GM06990 (cell line): Measurements from ENCODE around the gene INPP4A.

Experiments used
- DNase-seq: peaks from one replicate; pipeline ENCODE4 v3.0.0-alpha.2; 2011; ENCODE audit not compliant: insufficient read length; ENCODE audit errors: extremely low read depth
- H3K27me3 ChIP-seq: replicated peaks from 2 replicates; pipeline ENCODE4 v1.6.0; 2011; ENCODE audit warnings: low read length; ENCODE audit not compliant: control insufficient read depth, insufficient read depth
- H3K36me3 ChIP-seq: 2 replicates; pipeline ENCODE4 v1.5.1; 2011; ENCODE audit warnings: low read length; ENCODE audit not compliant: control insufficient read depth, insufficient read depth
- H3K4me3 ChIP-seq: replicated peaks from 2 replicates; pipeline ENCODE4 v1.5.1; 2011; ENCODE audit warnings: low read depth, mild to moderate bottlenecking, control low read depth, low read length
- CTCF ChIP-seq: IDR thresholded peaks from 2 replicates; pipeline ENCODE4 v1.5.1; 2011; ENCODE audit warnings: low read length, control low read depth, mild to moderate bottlenecking, inconsistent platforms; ENCODE audit not compliant: insufficient read depth, poor library complexity, severe bottlenecking

Gene INPP4A

GRCh38 chr2:98512699-98513098 is 68.0 kb downstream of the INPP4A start:
- H3K4me3 ChIP-seq: no peak overlapping the region
- H3K27me3 ChIP-seq: no peaks in the 10 kb centered on the region
- peaks cover 2% of the 10 kb centered on the region; the same call in 1 of the 2 replicates for H3K36me3 ChIP-seq
- DNase-seq: no peak
- TF ChIP-seq CTCF: no peak

- no peak for DNase-seq
- Histone ChIP-seq H3K4me3 (no peak overlapping the region), H3K36me3 (no peaks in the 10 kb centered on the region; the same call in 1 of the 2 replicates), H3K27me3 (no peaks in the 10 kb centered on the region)
- no peak for TF ChIP-seq CTCF
Observed at GRCh38 chr2:98514096-98514639, 69.5 kb downstream of the INPP4A start.

- H3K27me3 ChIP-seq: no peaks in the 10 kb centered on the region
- H3K4me3 ChIP-seq: no peak overlapping the region
- no peak for TF ChIP-seq CTCF
- H3K36me3 ChIP-seq: no peaks in the 10 kb centered on the region; the same call in 1 of the 2 replicates
- DNase-seq: no peak
Observed at GRCh38 chr2:98514879-98515249, 70.2 kb downstream of the INPP4A start.

GRCh38 chr2:98515250-98515991 is 70.8 kb downstream of the INPP4A start:
- TF ChIP-seq CTCF: no peak
- no peak for DNase-seq
- H3K36me3 ChIP-seq: peaks cover 3% of the 10 kb centered on the region; the same call in 1 of the 2 replicates
- H3K27me3 ChIP-seq: no peaks in the 10 kb centered on the region
- H3K4me3 ChIP-seq: no peak overlapping the region

- H3K36me3 ChIP-seq: peaks cover 9% of the 10 kb centered on the region
- DNase-seq: no peak
- no peak overlapping the region for H3K4me3 ChIP-seq
- TF ChIP-seq CTCF: no peak
- no peaks in the 10 kb centered on the region for H3K27me3 ChIP-seq
Observed at GRCh38 chr2:98516571-98516970, 71.9 kb downstream of the INPP4A start.
